ENCODE results near the gene GAS2L2. TPM values are rescaled to one million over a fixed set of nuclear protein-coding genes. Genes with fewer than 3 reads are reported as not detected.

GAS2L2 gene
- polyA plus RNA-seq, 1 experiment: not detected

- H3K4me3 ChIP-seq (ENCODE audit: low read depth, low read length): no peak overlapping the region
- TF ChIP-seq CTCF (IDR thresholded peaks at IDR 0.05; ENCODE audit: low read depth, low read length): no peak
- peaks cover 60% of the 10 kb centered on the region for H3K27me3 ChIP-seq (ENCODE audit: control insufficient read depth, insufficient read depth, low read length)
- ChIA-PET POLR2A (no interaction called here), CTCF (interaction anchor here (1.0 to 9.3 kb wide), 3 partner anchors 21 to 430 kb away, joined by 6 to 357 read pairs (median 6); no protein-coding TSS in a partner anchor)
- H3K27ac ChIP-seq (ENCODE audit: low read depth, low read length): no peak overlapping the region
- H3K9me3 ChIP-seq (ENCODE audit: control insufficient read depth, insufficient read depth, low read length): peaks cover 6% of the 10 kb centered on the region
- DNase-seq (ENCODE audit: low read depth, low spot score): no peak
Observed at GRCh38 chr17:35742896-35743477, 10.1 kb downstream of the GAS2L2 start.

GRCh38 chr17:35742496-35742895, 10.5 kb downstream of the GAS2L2 start:
- peaks cover 60% of the 10 kb centered on the region for H3K27me3 ChIP-seq (ENCODE audit: control insufficient read depth, insufficient read depth, low read length)
- ChIA-PET CTCF (interaction anchor here (9.3 kb wide), 1 partner anchor 127 kb away, joined by 357 read pairs; no protein-coding TSS in a partner anchor), POLR2A (interaction anchor here (1.2 kb wide), 1 partner anchor 11 kb away, joined by 4 read pairs; the partner anchor contains the start of gene RASL10B)
- H3K4me3 ChIP-seq (ENCODE audit: low read depth, low read length): no peak overlapping the region
- DNase-seq (ENCODE audit: low read depth, low spot score): no peak
- H3K27ac ChIP-seq (ENCODE audit: low read depth, low read length): no peak overlapping the region
- no peak for TF ChIP-seq CTCF (IDR thresholded peaks at IDR 0.05; ENCODE audit: low read depth, low read length)
- H3K9me3 ChIP-seq (ENCODE audit: control insufficient read depth, insufficient read depth, low read length): peaks cover 6% of the 10 kb centered on the region

- ChIA-PET CTCF (interaction anchor here (0.8 kb wide), 1 partner anchor 130 kb away, joined by 3 read pairs; no protein-coding TSS in a partner anchor), POLR2A (interaction anchor here (1.2 kb wide), 1 partner anchor 10 kb away, joined by 4 read pairs; the partner anchor contains the start of gene RASL10B)
- Histone ChIP-seq H3K27ac (ENCODE audit: low read depth, low read length) (no peak overlapping the region), H3K9me3 (ENCODE audit: control insufficient read depth, insufficient read depth, low read length) (peaks cover 6% of the 10 kb centered on the region), H3K27me3 (ENCODE audit: control insufficient read depth, insufficient read depth, low read length) (peaks cover 58% of the 10 kb centered on the region), H3K4me3 (ENCODE audit: low read depth, low read length) (no peak overlapping the region)
- no peak for DNase-seq (ENCODE audit: low read depth, low spot score)
- no peak for TF ChIP-seq CTCF (IDR thresholded peaks at IDR 0.05; ENCODE audit: low read depth, low read length)
Observed at GRCh38 chr17:35740997-35741931, 11.8 kb downstream of the GAS2L2 start.

GRCh38 chr17:35740216-35740615, 12.8 kb downstream of the GAS2L2 start:
- ChIA-PET CTCF (interaction anchor here (0.8 to 1.1 kb wide), 2 partner anchors 65 to 127 kb away, joined by 3 read pairs; no protein-coding TSS in a partner anchor), POLR2A (interaction anchor here (1.6 kb wide), 1 partner anchor 9 kb away, joined by 4 read pairs; the partner anchor contains the start of gene RASL10B)
- DNase-seq (ENCODE audit: low read depth, low spot score): no peak
- Histone ChIP-seq H3K4me3 (ENCODE audit: low read depth, low read length) (no peak overlapping the region), H3K9me3 (ENCODE audit: control insufficient read depth, insufficient read depth, low read length) (peaks cover 6% of the 10 kb centered on the region), H3K27ac (ENCODE audit: low read depth, low read length) (no peak overlapping the region), H3K27me3 (ENCODE audit: control insufficient read depth, insufficient read depth, low read length) (peaks cover 52% of the 10 kb centered on the region)
- no peak for TF ChIP-seq CTCF (IDR thresholded peaks at IDR 0.05; ENCODE audit: low read depth, low read length)
